ENCODE results near the gene RNF220. TPM values are rescaled to one million over a fixed set of nuclear protein-coding genes. Genes with fewer than 3 reads are reported as not detected.

The RNF220 gene
- total and polyA plus RNA-seq, 2 of the 13 experiments (the other 11 are each of a cell fraction or from before 2014, with no cell fraction given), result 48.2 to 72.1 TPM

GRCh38 chr1:44406737-44407429 is 1.8 kb downstream of the RNF220 start (continued):
- TF ChIP-seq ZNF609 (CRISPR knock-in tag; IDR thresholded peaks at IDR 0.05; ENCODE audit: borderline replicate concordance) (no peak), HNRNPUL1 (IDR thresholded peaks at IDR 0.05; ENCODE audit: low read depth, low read length) (no peak), MTERF4 (CRISPR knock-in tag; IDR thresholded peaks at IDR 0.05) (no peak), ZC3H13 (CRISPR knock-in tag; IDR thresholded peaks at IDR 0.05) (no peak), FOXM1 (CRISPR knock-in tag; IDR thresholded peaks at IDR 0.05) (no peak), TMF1 (CRISPR knock-in tag; IDR thresholded peaks at IDR 0.05; ENCODE audit: low read depth) (no peak), CTCF (CRISPR knock-in tag; IDR thresholded peaks at IDR 0.05) (0 out of 2 replicates have a peak, but pooled peaks have one; percentile 9), ZNF367 (CRISPR knock-in tag; IDR thresholded peaks at IDR 0.05; ENCODE audit: borderline replicate concordance) (no peak), RFX5 (IDR thresholded peaks at IDR 0.05; ENCODE audit: low read depth, low read length) (no peak), KAT2B (IDR thresholded peaks at IDR 0.05; ENCODE audit: borderline replicate concordance, low read depth, low read length) (no peak), ZNF136 (CRISPR knock-in tag; IDR thresholded peaks at IDR 0.05; ENCODE audit: low read depth) (no peak), ZNF143 (CRISPR knock-in tag; IDR thresholded peaks at IDR 0.05) (no peak), MAFG (CRISPR knock-in tag; IDR thresholded peaks at IDR 0.05) (no peak), ZNF354B (CRISPR knock-in tag; IDR thresholded peaks at IDR 0.05) (no peak), ZBTB44 (CRISPR knock-in tag; IDR thresholded peaks at IDR 0.05) (no peak), RBAK (CRISPR knock-in tag; IDR thresholded peaks at IDR 0.05) (no peak), PAXIP1 (CRISPR knock-in tag; conservative IDR thresholded peaks at IDR 0.05) (no peak)
